Measurements from ENCODE around the gene PIGP. TPM values are rescaled to one million over a fixed set of nuclear protein-coding genes. Genes with fewer than 3 reads are reported as not detected.
"Not testable (repeated sequence)": the region's sequence is repeated elsewhere in the genome, so short reads cannot be mapped to it uniquely, and the experiment has no call there.

Gene PIGP
- polyA plus RNA-seq (ENCODE audit: insufficient read length) = 33.4 TPM

DNA sequence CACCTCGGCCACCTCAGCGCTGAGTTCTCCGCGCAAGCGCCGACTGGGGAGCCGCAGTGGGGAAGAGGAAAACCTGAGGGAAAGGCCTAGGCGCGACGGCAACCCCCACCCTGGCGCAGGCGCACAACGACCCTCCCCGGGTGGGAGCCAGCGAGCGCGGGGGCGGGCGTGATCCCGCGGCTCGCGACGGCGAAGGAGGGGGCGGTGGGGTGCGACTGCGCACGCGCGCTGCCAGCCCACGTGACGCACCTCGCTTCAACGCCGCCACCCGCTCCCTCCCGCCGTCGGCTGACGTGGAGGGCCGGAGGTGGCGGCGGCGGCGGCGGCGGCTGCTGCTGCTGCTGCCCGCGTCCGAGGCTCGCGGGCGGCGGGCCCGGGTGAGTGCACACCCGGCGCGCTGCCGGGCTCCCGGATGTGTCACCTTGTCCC lies at the start of gene PIGP, which contains the start of gene TTC3:
Gene PIGP (minus strand): TSS at position 84 of the 429 bp plus-strand sequence. CDS start 556 bp downstream, outside the sequence.
Gene TTC3 (plus strand): TSS at position 267 of the 429 bp plus-strand sequence. CDS start 14,004 bp downstream, outside the sequence.
- no peak for DNase-seq (ENCODE audit: low read depth)

DNA sequence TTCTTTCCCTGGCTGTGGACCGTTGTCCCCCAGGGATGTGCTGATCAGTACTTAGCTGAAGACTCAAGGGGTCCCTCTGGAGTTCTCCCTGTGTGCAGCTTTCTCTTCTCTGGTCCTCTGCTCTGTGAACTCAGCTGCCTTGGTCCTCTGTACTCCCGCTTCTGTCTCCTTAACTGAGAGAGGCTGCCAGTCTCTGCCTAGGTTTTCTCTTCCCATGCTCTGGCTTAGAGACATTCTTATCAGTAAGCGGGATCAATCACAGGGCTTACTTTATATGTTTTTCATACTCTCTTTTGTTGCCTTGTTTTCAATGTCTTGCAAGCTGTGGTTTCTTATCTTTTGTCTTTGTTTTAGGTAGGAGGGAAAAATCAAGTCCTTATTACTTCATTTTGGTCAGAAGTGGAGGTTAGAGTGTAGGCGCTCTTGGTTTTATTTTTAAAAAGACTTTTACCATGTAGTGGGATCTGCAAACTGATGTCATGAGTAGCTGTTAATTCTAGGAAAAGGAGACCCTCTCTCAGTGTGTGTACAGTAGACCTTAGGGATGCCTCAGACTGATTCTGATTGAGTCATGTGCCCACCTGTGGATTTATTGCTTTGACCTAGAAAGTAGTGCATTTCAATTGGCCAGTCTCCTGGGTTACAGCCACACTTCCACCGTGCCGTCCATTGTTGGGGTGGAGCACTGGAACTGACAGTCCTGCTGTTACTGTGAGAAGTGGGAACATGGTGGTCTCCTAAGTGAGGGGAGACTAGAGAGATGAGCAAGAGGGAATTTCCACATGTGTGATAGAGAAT lies 46.7 kb upstream of the PIGP start:
- no peak for DNase-seq (ENCODE audit: low read depth)

DNA sequence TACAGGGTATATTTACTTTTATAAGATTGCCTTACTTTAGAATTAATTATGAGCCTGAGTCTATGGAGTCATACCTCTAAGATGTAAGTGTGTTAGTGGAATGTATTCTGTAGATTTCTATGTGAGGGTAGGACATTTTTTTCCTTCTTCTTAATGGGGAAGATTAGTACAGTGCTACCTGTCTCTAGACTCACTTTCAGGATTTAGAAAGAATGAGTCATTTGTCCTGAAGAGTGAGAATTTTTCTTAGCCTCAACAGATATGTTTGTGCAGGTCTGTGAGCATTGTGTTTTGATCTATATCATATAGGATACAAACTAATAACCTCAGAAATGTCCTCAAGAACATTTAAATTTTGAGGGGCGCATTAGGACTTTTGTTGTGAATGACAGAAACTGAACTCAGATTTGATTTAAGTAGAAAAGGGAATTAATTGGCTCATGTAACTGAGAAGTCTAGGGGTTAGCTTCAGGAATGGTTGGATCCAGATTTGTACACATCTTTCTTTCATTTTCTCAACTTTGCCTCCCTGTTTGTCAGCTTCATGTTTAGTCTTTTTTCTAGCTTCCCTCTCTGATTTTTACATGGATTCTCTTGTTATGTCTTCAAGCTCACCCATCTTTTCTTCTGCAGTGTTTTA lies 45.4 kb upstream of the PIGP start:
- DNase-seq (ENCODE audit: low read depth) = no peak

DNA sequence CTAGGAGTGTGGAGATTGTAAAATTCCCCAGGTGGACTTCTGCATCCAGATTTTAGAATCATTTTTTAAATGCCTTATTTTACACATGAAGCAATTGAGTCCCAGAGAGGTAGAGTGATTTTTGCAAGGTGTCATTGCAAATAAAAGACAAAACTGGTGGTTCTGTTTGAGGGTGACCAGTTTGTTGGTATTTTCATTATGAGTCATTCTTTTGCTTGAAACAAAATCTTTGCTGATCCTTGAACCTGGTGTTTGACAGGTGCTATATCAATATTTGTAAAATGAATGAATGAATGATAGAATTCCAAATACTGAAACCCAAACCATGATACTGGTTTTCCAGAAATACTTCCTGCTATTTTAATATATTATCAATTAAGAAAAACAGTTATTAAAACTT lies 44.3 kb upstream of the PIGP start:
- DNase-seq (ENCODE audit: low read depth) = no peak

DNA sequence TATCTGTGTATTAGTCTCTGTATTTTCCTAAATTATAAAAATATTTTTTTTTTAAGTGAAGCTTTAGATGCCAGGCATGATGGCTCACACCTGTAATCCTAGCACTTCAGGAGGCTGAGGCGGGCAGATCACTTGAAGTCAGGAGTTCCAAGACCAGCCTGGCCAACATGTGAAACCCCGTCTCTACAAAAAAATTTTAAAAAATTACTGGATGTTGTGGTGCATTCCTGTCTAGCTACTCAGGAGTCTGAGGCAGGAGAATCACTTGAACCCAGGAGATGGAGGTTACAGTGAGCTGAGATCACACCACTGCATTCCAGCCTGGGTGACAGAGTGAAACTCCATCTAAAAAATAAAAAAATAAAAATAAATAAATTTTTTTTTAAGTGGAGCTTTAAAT lies 43.6 kb upstream of the PIGP start:
- DNase-seq (ENCODE audit: low read depth) = not testable (repeated sequence)

DNA sequence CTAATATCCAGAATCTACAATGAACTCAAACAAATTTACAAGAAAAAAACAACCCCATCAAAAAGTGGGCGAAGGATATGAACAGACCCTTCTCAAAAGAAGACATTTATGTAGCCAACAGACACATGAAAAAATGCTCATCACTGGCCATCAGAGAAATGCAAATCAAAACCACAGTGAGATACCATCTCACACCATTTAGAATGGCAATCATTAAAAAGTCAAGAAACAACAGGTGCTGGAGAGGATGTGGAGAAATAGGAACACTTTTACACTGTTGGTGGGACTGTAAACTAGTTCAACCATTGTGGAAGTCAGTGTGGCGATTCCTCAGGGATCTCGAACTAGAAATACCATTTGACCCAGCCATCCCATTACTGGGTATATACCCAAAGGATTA lies 41.4 kb upstream of the PIGP start:
- DNase-seq (ENCODE audit: low read depth) = not testable (repeated sequence)

DNA sequence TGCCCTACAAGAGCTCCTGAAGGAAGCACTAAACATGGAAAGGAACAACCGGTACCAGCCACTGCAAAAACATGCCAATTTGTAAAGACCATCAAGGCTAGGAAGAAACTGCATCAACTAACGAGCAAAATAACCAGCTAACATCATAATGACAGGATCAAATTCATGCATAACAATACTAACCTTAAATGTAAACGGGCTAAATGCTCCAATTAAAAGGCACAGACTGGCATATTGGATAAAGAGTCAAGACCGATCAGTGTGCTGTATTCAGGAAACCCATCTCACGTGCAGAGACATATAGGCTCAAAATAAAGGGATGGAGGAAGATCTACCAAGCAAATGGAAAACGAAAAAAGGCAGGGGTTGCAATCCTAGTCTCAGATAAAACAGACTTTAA lies 38.2 kb upstream of the PIGP start:
- DNase-seq (ENCODE audit: low read depth) = not testable (repeated sequence)

DNA sequence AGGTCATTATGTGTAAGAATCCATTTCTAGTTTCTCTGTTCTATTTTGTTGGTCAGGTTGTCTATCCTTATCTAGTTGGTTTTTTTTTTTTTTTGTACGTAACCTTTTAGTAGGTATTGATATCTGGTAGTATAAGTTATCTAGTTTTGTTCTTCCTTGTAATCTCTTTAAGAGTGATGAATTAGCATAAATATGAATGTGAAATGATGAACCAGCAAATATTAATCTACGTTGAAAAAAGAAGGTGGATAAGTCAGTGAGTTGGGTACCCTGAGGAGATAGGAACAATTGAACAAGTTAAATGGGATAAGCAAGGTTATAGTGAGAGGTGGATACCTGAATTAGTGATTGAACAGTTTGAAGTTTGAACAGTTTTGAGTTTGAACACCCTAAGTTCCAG lies 34.1 kb upstream of the PIGP start:
- no peak for DNase-seq (ENCODE audit: low read depth)

DNA sequence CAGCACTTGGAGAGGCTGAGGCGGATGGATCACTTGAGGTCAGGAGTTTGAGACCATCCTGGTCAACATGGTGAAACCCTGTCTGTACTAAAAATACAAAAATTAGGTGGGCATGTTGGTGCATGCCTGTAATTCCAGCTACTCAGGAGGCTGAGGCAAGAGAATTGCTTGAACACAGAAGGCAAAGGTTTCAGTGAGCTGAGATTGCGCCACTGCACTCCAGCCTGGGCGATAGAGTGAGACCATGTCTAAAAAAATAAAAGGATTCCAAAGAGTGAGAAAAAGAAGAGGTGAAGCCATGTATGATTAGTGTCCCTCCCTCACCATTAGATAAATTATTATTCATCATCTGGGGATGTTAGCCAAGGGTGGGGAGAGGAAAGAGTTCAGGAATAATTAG lies 29.9 kb upstream of the PIGP start:
- not testable (repeated sequence) for DNase-seq (ENCODE audit: low read depth)

DNA sequence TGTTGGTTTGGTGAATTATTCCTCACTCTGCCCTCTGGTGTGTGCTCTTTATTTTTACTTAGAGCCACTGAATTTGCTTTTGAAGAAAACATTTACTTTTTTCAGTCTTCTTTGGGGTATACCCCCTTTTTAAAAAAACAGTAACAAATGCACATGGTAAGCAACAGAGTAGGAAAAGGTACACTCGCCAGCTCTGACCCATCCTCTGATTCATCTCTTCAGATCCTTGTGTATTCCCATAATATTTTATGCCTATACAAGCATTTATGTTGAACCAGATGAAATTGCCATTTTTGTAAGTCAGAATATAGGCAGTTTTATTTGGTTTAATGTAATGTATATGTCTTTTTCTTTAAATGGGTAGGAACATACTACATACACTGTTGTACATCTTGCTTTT lies 28.5 kb upstream of the PIGP start:
- no peak for DNase-seq (ENCODE audit: low read depth)

DNA sequence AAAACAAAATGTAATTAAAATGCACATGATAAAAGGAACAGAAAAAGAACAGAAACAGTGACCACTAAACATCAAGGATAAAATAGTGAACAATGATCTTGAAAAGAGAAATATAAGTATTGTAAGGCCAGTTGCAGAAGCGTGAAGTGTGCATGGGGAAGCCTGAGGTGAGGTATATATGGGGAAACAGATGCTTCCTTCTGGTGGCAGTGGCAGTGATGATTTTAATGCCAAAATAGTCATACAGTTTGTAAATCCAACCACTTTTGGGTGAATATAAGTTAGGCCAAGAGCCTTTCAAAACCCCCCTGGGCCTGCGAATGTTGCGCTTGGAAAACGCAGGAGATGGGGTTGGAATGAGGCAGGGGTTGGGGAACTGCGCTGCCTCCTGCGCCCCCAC lies 27.4 kb upstream of the PIGP start:
- DNase-seq (ENCODE audit: low read depth) = no peak

DNA sequence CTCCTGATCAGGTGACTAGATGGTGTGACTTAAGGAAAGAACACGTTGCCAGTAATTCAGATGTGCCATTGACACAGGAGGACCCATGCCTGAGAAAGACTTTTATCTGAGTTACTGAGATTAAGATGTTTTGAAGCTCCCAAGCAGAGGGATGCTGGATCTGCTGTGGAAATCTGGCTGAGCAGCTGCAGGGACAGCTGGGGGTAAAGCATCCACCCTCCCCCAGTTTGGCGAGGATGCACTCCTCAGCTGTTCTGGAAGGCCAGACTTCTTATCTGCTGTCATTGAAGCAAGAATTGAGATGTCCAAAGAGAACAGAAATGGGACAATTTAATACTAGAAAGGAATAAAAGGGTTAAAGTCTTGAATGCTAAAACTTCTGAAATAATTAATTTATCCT lies 25.9 kb upstream of the PIGP start:
- no peak for DNase-seq (ENCODE audit: low read depth)

DNA sequence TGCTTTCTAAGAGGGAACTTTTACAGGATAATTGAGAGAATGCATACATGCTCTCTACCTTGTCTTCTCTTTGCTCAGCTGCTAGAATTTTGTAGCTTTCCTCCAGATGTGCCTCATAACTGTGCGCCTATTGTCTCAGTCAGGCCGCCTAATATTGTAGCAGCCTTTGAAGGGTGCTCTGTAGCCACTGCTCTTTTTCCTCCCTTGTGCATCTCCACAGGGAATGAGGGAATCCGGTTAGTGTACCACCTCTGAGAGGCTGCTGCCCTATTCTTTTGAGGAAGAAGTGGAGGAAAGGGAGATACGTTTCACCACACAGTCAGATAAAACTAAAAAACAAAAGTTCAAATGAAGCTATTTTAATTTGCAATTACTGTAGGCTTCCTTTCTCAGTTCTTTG lies 22.9 kb upstream of the PIGP start:
- DNase-seq (ENCODE audit: low read depth) = no peak

DNA sequence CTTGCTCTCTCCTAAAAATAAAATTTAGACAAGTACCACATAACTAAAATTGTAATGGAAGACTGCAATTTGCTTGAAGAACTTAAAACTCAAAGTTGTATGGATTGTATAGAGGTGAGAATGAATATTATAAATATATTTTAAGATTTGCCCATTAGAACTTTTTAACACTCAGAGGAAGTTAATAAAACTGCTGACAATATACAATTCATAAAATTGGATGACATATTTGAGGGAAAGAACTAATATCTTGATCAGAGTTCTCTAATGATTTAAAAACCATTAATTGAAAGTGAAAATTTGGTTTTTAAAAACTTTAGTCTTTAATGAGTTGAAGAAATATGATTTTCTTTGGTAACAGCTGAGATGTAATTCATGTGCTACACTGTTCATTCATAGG lies 21.1 kb upstream of the PIGP start:
- DNase-seq (ENCODE audit: low read depth) = no peak

DNA sequence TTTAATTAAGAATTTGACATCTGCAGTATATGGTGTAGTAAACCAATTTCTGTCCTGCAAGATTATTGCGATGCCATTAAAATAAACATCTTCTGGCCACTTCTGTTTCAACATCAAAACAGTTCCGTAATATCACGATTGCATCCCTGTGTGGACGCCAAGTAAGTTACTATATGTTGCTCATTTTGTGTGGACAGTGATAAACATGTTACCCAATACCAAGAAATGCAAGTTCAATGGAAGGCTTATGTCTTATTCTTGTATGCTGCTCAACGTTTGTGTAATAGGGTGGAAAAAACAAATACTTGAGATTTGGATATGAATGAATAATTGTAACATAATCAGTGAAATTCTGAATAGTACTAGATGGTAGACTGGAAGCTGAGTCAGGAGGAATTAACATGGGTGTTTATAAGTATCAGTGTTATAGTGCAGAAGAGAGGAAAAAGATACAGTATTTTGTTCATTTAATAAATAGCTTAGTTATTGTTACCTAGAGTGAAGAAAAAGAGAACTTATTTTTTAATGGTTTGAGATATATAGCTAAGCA lies 15.4 kb upstream of the PIGP start:
- no peak for DNase-seq (ENCODE audit: low read depth)

DNA sequence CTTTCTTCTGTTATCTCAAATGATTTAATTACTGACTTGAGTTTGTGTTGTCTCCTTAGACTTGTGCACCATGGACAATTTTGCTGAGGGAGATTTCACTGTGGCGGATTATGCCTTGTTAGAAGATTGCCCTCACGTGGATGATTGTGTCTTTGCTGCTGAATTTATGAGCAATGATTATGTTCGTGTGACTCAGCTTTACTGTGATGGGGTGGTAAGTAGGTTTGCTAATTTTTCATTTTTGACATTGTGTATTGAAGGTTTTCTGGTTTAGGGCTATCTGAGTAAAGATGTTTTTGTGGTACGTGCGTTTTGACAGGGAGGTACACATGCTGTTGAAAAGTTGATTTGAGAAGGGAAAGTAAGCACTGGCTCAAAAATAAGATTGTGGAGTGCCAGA lies 14.3 kb upstream of the PIGP start:
- no peak for DNase-seq (ENCODE audit: low read depth)

DNA sequence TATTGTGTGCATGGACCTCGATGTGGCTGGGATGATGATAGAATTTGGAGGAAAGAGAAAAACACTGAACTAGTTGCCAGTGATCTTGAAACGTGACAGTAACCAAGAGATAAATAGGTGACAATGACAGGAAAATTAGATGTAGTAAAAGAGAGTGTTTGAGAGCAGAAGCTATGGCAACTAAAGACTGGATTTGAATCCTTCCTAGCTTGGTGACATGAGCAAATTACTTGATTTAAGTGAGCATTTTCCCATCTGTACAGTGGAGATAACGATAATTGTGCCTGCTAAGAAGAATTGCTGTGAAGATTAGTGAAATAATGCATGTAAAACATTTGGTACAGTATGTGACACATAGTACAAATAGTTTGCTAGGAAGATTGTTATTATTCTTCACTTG lies 12.9 kb upstream of the PIGP start:
- no peak for DNase-seq (ENCODE audit: low read depth)

DNA sequence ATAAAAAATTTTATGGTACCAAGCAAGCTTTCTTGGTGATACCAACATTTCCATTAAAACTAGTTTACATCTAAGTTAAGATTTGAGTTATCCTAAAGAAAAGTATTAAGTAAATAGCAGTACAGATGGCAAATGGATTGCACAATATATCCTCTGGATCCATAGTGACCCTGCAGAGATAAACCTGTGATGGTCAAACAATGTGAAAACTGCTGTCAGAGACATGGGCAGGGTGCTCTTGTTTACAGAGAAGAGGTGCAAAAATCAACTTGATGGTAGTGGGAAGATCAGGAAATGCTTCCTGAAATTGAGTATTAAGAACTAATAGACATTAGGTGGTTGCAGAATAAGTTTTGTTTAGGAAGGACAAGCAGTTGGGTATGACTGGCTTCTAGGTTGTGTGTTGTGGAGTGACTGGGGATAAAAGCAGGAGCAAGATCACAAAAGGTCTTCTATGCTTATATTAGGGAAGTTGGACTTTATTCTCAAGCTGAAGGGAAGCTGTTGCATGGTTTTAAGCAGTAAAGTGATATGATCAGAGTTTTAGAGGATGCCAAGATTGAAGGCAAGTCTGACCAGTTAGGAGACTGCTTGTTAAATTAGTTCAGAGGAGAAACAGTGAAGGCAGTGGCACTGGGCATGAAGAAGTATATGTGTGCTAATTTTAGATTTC lies 10.1 kb upstream of the PIGP start:
- DNase-seq (ENCODE audit: low read depth) = no peak

DNA sequence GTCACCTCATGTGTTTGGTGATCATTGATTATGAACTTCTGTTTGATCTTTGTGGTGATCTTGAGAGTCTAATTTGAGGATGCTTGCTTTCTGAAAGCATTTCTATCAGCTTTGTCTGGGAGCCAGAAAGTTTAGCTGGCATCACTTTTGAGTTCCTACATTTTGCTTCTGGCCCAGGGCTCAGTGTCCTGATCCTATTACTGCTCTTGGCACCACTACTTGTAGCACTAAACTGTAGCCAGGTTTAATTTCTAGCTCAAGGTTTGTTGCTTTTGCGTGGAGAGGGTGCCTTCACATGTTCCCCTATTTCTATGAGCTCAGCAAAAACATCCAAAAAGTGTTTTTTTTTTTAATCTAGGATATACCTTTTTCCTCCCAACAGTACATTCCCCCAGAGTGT lies 9.5 kb upstream of the PIGP start:
- no peak for DNase-seq (ENCODE audit: low read depth)

DNA sequence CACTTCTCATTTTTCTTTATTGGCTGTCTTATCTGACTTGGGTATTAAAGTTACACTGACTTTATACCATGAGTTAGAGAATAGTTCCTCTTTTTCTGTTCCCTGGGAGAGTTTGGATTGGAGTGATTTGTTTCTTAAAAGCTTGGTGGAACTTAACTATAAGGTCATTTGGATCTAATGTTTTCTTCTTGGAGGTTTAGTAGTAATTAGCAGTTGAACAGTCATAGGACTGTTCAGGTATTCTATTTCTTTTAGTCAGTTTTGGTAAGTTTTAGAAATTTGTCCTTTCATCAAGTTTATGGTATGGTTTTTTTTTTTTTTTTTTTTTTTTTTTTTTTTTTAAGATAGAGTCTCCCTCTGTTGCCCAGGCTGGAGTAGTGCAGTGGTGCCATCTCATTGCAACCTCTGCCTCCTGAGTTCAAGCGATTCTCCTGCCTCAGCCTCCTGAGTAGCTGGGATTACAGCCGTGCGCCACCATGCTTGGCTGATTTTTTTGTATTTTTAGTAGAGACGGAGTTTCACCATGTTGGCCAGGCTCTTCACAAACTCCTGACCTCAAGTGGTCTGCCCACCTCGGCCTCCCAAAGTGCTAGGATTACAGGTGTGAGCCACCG lies 6.4 kb upstream of the PIGP start:
- DNase-seq (ENCODE audit: low read depth) = no peak

DNA sequence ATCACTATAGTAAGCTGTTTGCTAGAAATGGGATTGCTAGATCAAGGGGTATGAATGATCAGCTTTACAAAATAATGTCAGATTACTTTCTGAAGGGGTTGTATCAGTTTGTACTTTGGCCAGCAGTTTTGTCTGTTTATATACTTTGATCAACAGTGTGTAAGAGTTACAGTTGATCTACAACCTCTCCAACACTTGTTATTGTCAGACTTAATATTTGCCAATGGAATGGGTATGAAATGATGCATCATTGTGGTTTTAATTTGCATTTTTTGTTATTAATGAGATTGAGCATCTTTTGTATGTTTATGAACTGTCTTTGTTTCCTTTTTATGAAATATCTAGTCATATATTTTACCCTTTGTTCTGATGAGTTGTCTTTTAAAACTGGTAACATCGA lies 4.5 kb upstream of the PIGP start:
- DNase-seq (ENCODE audit: low read depth) = no peak
